HepG2 (cell line): ENCODE measurements around the gene ADCY5. TPM values are rescaled to one million over a fixed set of nuclear protein-coding genes. Genes with fewer than 3 reads are reported as not detected.

Experiments used
- ATAC-seq: fragments of 200-7000 bp; cut with Tn5 transposase; 3 replicates; pipeline ENCODE4 v1.9.1; 2020; ENCODE audit warnings: mild to moderate bottlenecking, moderate library complexity
- BruUV-seq: library from RNA; stranded (reverse); fragments of 400-500 nt; replicated peaks from 2 replicates; lab custom pipeline; 2021; lab: Mats Ljungman, UMichigan
- CTCF ChIA-PET: fragments of 300-600 bp; formaldehyde crosslinking; extraction: SDS; loops from one replicate; lab custom pipeline; 2021; ENCODE audit warnings: low total read pairs, inconsistent platforms, low intra/inter-chr PET ratio; lab: Yijun Ruan, JAX
- POLR2A ChIA-PET: fragments of 350-600 bp; sonication (Branson Sonifier 250); formaldehyde crosslinking; loops from one replicate; lab custom pipeline; 2020; ENCODE audit warnings: antibody characterized with exemption, inconsistent platforms; lab: Yijun Ruan, JAX
- DNase-seq: peaks from one replicate; pipeline ENCODE4 v3.0.0-alpha.2; 2015; ENCODE audit warnings: low spot score
- FAIRE-seq: peaks from 3 replicates; lab custom pipeline; 2011; peaks lifted over from hg19 to GRCh38; lab: Jason Lieb, UNC
- H2AFZ ChIP-seq: one replicate; pipeline ENCODE4 v1.6.1; 2011; ENCODE audit warnings: low read length, inconsistent platforms
- H3K27ac ChIP-seq: fragments of 300-600 bp; 3 replicates; pipeline ENCODE4 v1.8.0; 2011; ENCODE audit warnings: mixed run types, mild to moderate bottlenecking, mixed read lengths, low read length, inconsistent platforms; ENCODE audit not compliant: insufficient read depth; ENCODE audit errors: extremely low read length
- H3K27me3 ChIP-seq, 2 experiments: fragments of 200-600 bp in 1 of 2; 2 replicates in 1 of 2; 3 replicates in 1 of 2; pipeline versions ENCODE4 v1.6.0 to v1.8.0; 2011; ENCODE audit warnings: low read length in 2 of 2, mild to moderate bottlenecking in 2 of 2, moderate library complexity in 2 of 2, inconsistent platforms in 1 of 2; ENCODE audit not compliant: insufficient read depth in 2 of 2, control insufficient read depth in 1 of 2
- H3K36me3 ChIP-seq, 2 experiments: fragments of 200-600 bp in 1 of 2; replicated peaks in 1 of 2; 2 replicates in 1 of 2; 3 replicates in 1 of 2; pipeline versions ENCODE4 v1.5.1 to v1.8.0; 2011; ENCODE audit warnings: low read length in 2 of 2, inconsistent platforms in 1 of 2; ENCODE audit not compliant: insufficient read depth in 2 of 2, control insufficient read depth in 1 of 2
- H3K4me1 ChIP-seq: 2 replicates; pipeline ENCODE4 v1.5.1; 2012; ENCODE audit warnings: low read length, inconsistent platforms; ENCODE audit not compliant: insufficient read depth
- H3K4me2 ChIP-seq: 2 replicates; pipeline ENCODE4 v1.6.0; 2011; ENCODE audit warnings: low read depth, low read length, inconsistent platforms
- H3K4me3 ChIP-seq, 3 experiments: fragments of 200-600 bp in 1 of 3; sonication (generic), shearing (Covaris generic) in 1 of 3; replicated peaks in 1 of 3; 2 replicates each; pipeline ENCODE4 v1.5.1; 2011 to 2016; ENCODE audit warnings: low read length in 3 of 3, inconsistent platforms in 2 of 3, low read depth in 2 of 3, mild to moderate bottlenecking in 2 of 3, control low read depth in 1 of 3, mixed read lengths in 1 of 3; ENCODE audit not compliant: insufficient read depth in 1 of 3
- H3K79me2 ChIP-seq: one replicate; pipeline ENCODE4 v1.6.1; 2011; ENCODE audit warnings: low read length, inconsistent platforms; ENCODE audit not compliant: insufficient read depth
- H3K9ac ChIP-seq: 2 replicates; pipeline ENCODE4 v1.6.0; 2011; ENCODE audit warnings: mild to moderate bottlenecking, low read depth, low read length, inconsistent platforms; ENCODE audit not compliant: insufficient read depth
- H3K9me3 ChIP-seq: 2 replicates; pipeline ENCODE4 v1.5.1; 2012; ENCODE audit warnings: mild to moderate bottlenecking, low read length
- H4K20me1 ChIP-seq: 2 replicates; pipeline ENCODE4 v1.6.0; 2011; ENCODE audit warnings: inconsistent platforms, mild to moderate bottlenecking, low read length, moderate library complexity; ENCODE audit not compliant: insufficient read depth
- CC2D1A ChIP-seq: sonication (generic); formaldehyde crosslinking; IDR thresholded peaks from 2 replicates; pipeline ENCODE4 v1.8.1; 2023; ENCODE audit warnings: mild to moderate bottlenecking, missing genetic modification reagents
- CCAR2 ChIP-seq: fragments of 200-400 bp; formaldehyde crosslinking; optimal IDR thresholded peaks from 2 replicates; pipeline ENCODE3; 2018; ENCODE audit warnings: low read depth, mild to moderate bottlenecking, low read length, moderate library complexity
- ERF ChIP-seq: IDR thresholded peaks from 2 replicates; pipeline ENCODE4 v1.6.1; 2018; ENCODE audit warnings: missing biosample characterization, missing genetic modification reagents
- ETV6 ChIP-seq: sonication (generic); formaldehyde crosslinking; conservative IDR thresholded peaks from 2 replicates; pipeline ENCODE4 v1.4.0; 2020; ENCODE audit warnings: missing genetic modification reagents
- HOXA9 ChIP-seq: sonication (generic); formaldehyde crosslinking; IDR thresholded peaks from 2 replicates; pipeline ENCODE4 v1.8.1; 2022; ENCODE audit warnings: missing genetic modification reagents, mild to moderate bottlenecking, moderate library complexity, borderline replicate concordance
- JARID2 ChIP-seq: sonication (generic); formaldehyde crosslinking; IDR thresholded peaks from 2 replicates; pipeline ENCODE4 v1.8.1; 2023; ENCODE audit warnings: missing genetic modification reagents, inconsistent platforms; ENCODE audit not compliant: insufficient replicate concordance
- PAWR ChIP-seq: sonication (generic); formaldehyde crosslinking; IDR thresholded peaks from 2 replicates; pipeline ENCODE4 v1.4.0; 2020; ENCODE audit warnings: missing genetic modification reagents, mild to moderate bottlenecking, borderline replicate concordance
- PAXIP1 ChIP-seq: sonication (generic); formaldehyde crosslinking; conservative IDR thresholded peaks from 2 replicates; pipeline ENCODE4 v1.4.0; 2020; ENCODE audit warnings: mild to moderate bottlenecking, missing genetic modification reagents, moderate library complexity
- PHF5A ChIP-seq: IDR thresholded peaks from one replicate; pipeline ENCODE4 v1.6.1; 2018; ENCODE audit warnings: low read depth, missing genetic modification reagents; ENCODE audit not compliant: unreplicated experiment
- RBM22 ChIP-seq: fragments of 200-400 bp; formaldehyde crosslinking; optimal IDR thresholded peaks from 2 replicates; pipeline ENCODE3; 2017; ENCODE audit warnings: mild to moderate bottlenecking, low read length, moderate library complexity
- SMC3 ChIP-seq: IDR thresholded peaks from 2 replicates; pipeline ENCODE4 v1.6.1; 2011; ENCODE audit warnings: low read length, improper control_type of control experiment
- SNAPC2 ChIP-seq: sonication (generic); formaldehyde crosslinking; IDR thresholded peaks from 2 replicates; pipeline ENCODE4 v1.8.1; 2022; ENCODE audit warnings: mild to moderate bottlenecking, missing genetic modification reagents
- THYN1 ChIP-seq: sonication (generic); formaldehyde crosslinking; IDR thresholded peaks from 2 replicates; pipeline ENCODE4 v1.8.1; 2023; ENCODE audit warnings: low read depth, mild to moderate bottlenecking, moderate library complexity, missing genetic modification reagents, borderline replicate concordance
- ZFP41 ChIP-seq: sonication (generic); formaldehyde crosslinking; IDR thresholded peaks from 2 replicates; pipeline ENCODE4 v1.4.0; 2020; ENCODE audit warnings: mild to moderate bottlenecking, missing genetic modification reagents, borderline replicate concordance
- ZKSCAN1 ChIP-seq: fragments of 150-350 bp; IDR thresholded peaks from 2 replicates; pipeline ENCODE4 v1.6.1; 2014; ENCODE audit warnings: low read length
- ZKSCAN5 ChIP-seq: sonication (generic); formaldehyde crosslinking; IDR thresholded peaks from 2 replicates; pipeline ENCODE4 v1.5.1; 2020; ENCODE audit warnings: mild to moderate bottlenecking, missing genetic modification reagents
- ZNF549 ChIP-seq: sonication (generic); formaldehyde crosslinking; IDR thresholded peaks from 2 replicates; pipeline ENCODE4 v1.5.0; 2020; ENCODE audit warnings: missing genetic modification reagents
- ZNF589 ChIP-seq: sonication (generic); formaldehyde crosslinking; conservative IDR thresholded peaks from 2 replicates; pipeline ENCODE4 v1.8.0; 2022; ENCODE audit warnings: mild to moderate bottlenecking, moderate library complexity, missing genetic modification reagents
- ZSCAN22 ChIP-seq: sonication (generic); formaldehyde crosslinking; IDR thresholded peaks from 2 replicates; pipeline ENCODE4 v1.4.0; 2020; ENCODE audit warnings: mild to moderate bottlenecking, missing genetic modification reagents
- WGBS: methylation state at CpG from one replicate; pipeline ENCODE4 v1.1.6; 2017; ENCODE audit warnings: low lambda C conversion rate; 5-methylcytosine and 5-hydroxymethylcytosine counted together
- in situ Hi-C: cut with HindIII; loops from 2 replicates; pipeline ENCODE4 v1.10.0; 2017; ENCODE audit warnings: low pct_unique_long_range_greater_than_20kb; ENCODE audit not compliant: extremely low pct_ligation_motif_present
- intact Hi-C: fragments of 100-400 bp; cut with micrococcal nuclease; formaldehyde crosslinking; loops from one replicate; pipeline ENCODE4 v1.10.0; 2022; ENCODE audit not compliant: unreplicated experiment
- polyA plus RNA-seq, 8 experiments: library from polyadenylated mRNA; depleted of rRNA in 3 of 8; stranded (reverse) in 7 of 8; unstranded in 1 of 8; fragments of >200 nt; fragmentation: Illumina TruSeq in 4 of 8; extraction: Trizol in 4 of 8; gene quantifications; 2 replicates each; pipeline versions ENCODE4 v1.2.1 to v1.2.3, GENCODE V29; 2011 to 2016; ENCODE audit warnings: low read depth in 4 of 8, missing spikeins in 1 of 8, mixed read lengths in 1 of 8; ENCODE audit not compliant: insufficient read depth in 1 of 8
- total RNA-seq, 5 experiments: library from RNA; depleted of rRNA; stranded (reverse); fragments of >200 nt; fragmentation: Illumina TruSeq; extraction: Trizol; gene quantifications; 2 replicates each; pipeline ENCODE4 v1.2.3, GENCODE V29; 2016; ENCODE audit warnings: low read depth in 1 of 5

Gene ADCY5
- total and polyA plus RNA-seq, 2 of the 13 experiments (the other 11 are each of a cell fraction or from before 2014, with no cell fraction given), result not detected

GRCh38 chr3:123423806-123424205, 25.1 kb downstream of the ADCY5 start:
- no peak overlapping the region for H3K27ac ChIP-seq
- no peaks in the 10 kb centered on the region for H3K36me3 ChIP-seq
- DNase-seq, result no peak
- POLR2A ChIA-PET, result no interaction called here
- in situ Hi-C loops, result no loop called here
- H2AFZ ChIP-seq, result no peak overlapping the region
- FAIRE-seq, result no peak
- no peak overlapping the region for H3K4me2 ChIP-seq
- no peaks in the 10 kb centered on the region for H4K20me1 ChIP-seq
- no peak for ATAC-seq
- intact Hi-C loops, result no loop called here
- 0% methylated on average over 5 of the region's 7 CpGs for WGBS
- no peak overlapping the region for H3K9ac ChIP-seq
- no peak for TF ChIP-seq ZFP41
- TF ChIP-seq ZSCAN22 (CRISPR knock-in tag), result no peak
- no peak for TF ChIP-seq ZNF589 (CRISPR knock-in tag)
- no peak for TF ChIP-seq PAXIP1 (CRISPR knock-in tag)
- TF ChIP-seq ZNF549 (CRISPR knock-in tag), result no peak
- TF ChIP-seq ERF, result no peak
- no peak for TF ChIP-seq RBM22
- no peak for TF ChIP-seq SMC3
- no peak for TF ChIP-seq PHF5A (CRISPR knock-in tag)
- no peak for TF ChIP-seq CC2D1A (CRISPR knock-in tag)
- TF ChIP-seq ETV6 (CRISPR knock-in tag), result no peak
- no peak for TF ChIP-seq ZKSCAN5 (CRISPR knock-in tag)
- no peak for TF ChIP-seq ZKSCAN1
- no peak for TF ChIP-seq PAWR (CRISPR knock-in tag)
- TF ChIP-seq SNAPC2 (CRISPR knock-in tag), result no peak
- TF ChIP-seq THYN1 (CRISPR knock-in tag), result no peak
- TF ChIP-seq CCAR2, result no peak
- TF ChIP-seq JARID2 (CRISPR knock-in tag), result no peak
- TF ChIP-seq HOXA9 (CRISPR knock-in tag), result no peak
- CTCF ChIA-PET, result no interaction called here
- no peaks in the 10 kb centered on the region for H3K4me1 ChIP-seq
- BruUV-seq, result no TSS peak
- H3K79me2 ChIP-seq, result no peaks in the 10 kb centered on the region
- peaks cover 3 to 21% of the 10 kb centered on the region in 2 experiments; a peak in 2 of 5 replicates for H3K27me3 ChIP-seq
- H3K4me3 ChIP-seq, result no peak overlapping the region
- H3K9me3 ChIP-seq, result no peaks in the 10 kb centered on the region
